Measurements from ENCODE around the gene LRRC34.

LRRC34 gene

GRCh38 chr3:169764882-169765612 lies 47.7 kb downstream of the LRRC34 start, which contains the start of gene TERC:
TERC (minus strand) TSS chr3:169765060.
- DNase-seq (ENCODE audit: low spot score): peak; percentile 75

- DNase-seq (ENCODE audit: low spot score): peak; percentile 35
Observed at GRCh38 chr3:169764312-169764881, 48.3 kb downstream of the LRRC34 start.

- DNase-seq (ENCODE audit: low spot score): no peak
Observed at GRCh38 chr3:169760479-169760878, 52.2 kb downstream of the LRRC34 start.

- DNase-seq (ENCODE audit: low spot score): peak; percentile 48
Observed at GRCh38 chr3:169759256-169759655, 53.4 kb downstream of the LRRC34 start.

GRCh38 chr3:169758359-169758994 lies 54.2 kb downstream of the LRRC34 start:
- no peak for DNase-seq (ENCODE audit: low spot score)

- no peak for DNase-seq (ENCODE audit: low spot score)
Observed at GRCh38 chr3:169755488-169755887, 57.2 kb downstream of the LRRC34 start.

- no peak for DNase-seq (ENCODE audit: low spot score)
Observed at GRCh38 chr3:169754711-169755110, 58.0 kb downstream of the LRRC34 start.

GRCh38 chr3:169751875-169752274 lies 60.8 kb downstream of the LRRC34 start:
- no peak for DNase-seq (ENCODE audit: low spot score)

- no peak for DNase-seq (ENCODE audit: low spot score)
Observed at GRCh38 chr3:169750665-169751064, 62.0 kb downstream of the LRRC34 start.

GRCh38 chr3:169748670-169749069 lies 64.0 kb downstream of the LRRC34 start:
- DNase-seq (ENCODE audit: low spot score): no peak

GRCh38 chr3:169746924-169747323 lies 65.8 kb downstream of the LRRC34 start:
- DNase-seq (ENCODE audit: low spot score): no peak

- peak; percentile 27 for DNase-seq (ENCODE audit: low spot score)
Observed at GRCh38 chr3:169744366-169745054, 68.2 kb downstream of the LRRC34 start.

All from kidney capillary endothelial cell (primary cell).